WTC11 (cell line): ENCODE data around the gene ATF7. TPM values are rescaled to one million over a fixed set of nuclear protein-coding genes. Genes with fewer than 3 reads are reported as not detected.

Source experiments
- ATAC-seq: fragments of 200-7000 bp; cut with Tn5 transposase; 2 replicates; pipeline ENCODE4 v1.10.0; 2021; ENCODE audit warnings: mild to moderate bottlenecking, moderate library complexity
- Bru-seq: library from RNA; stranded (reverse); fragments of 400-500 nt; gene quantifications from one replicate; lab custom pipeline; 2021; lab: Mats Ljungman, UMichigan
- CTCF ChIA-PET: fragments of 300-600 bp; sonication (Branson Sonifier 250); formaldehyde crosslinking; loops from one replicate; lab custom pipeline; 2021; ENCODE audit warnings: antibody characterized with exemption; lab: Charles Lee
- POLR2A ChIA-PET: fragments of 350-600 bp; sonication (Branson Sonifier 250); formaldehyde crosslinking; loops from one replicate; lab custom pipeline; 2021; ENCODE audit warnings: antibody characterized with exemption; lab: Charles Lee
- DNase-seq: peaks from one replicate; pipeline ENCODE4 v3.0.0; 2021; ENCODE audit warnings: low spot score
- H3K27ac Mint-ChIP-seq: 2 replicates; pipeline ENCODE4 v1.8.0; 2021; ENCODE audit warnings: mixed read lengths
- H3K27me3 Mint-ChIP-seq: 2 replicates; pipeline ENCODE4 v1.8.0; 2021; ENCODE audit warnings: low read depth, mild to moderate bottlenecking, moderate library complexity, mixed read lengths
- H3K36me3 Mint-ChIP-seq: 2 replicates; pipeline ENCODE4 v1.8.0; 2021; ENCODE audit warnings: mixed read lengths
- H3K4me1 Mint-ChIP-seq: 2 replicates; pipeline ENCODE4 v1.8.0; 2022; ENCODE audit warnings: mixed read lengths
- H3K4me3 Mint-ChIP-seq: 2 replicates; pipeline ENCODE4 v1.8.0; 2021; ENCODE audit warnings: mild to moderate bottlenecking, moderate library complexity, mixed read lengths
- H3K9me3 Mint-ChIP-seq: 2 replicates; pipeline ENCODE4 v1.8.0; 2021; ENCODE audit warnings: mixed read lengths
- CREM ChIP-seq: sonication (generic); formaldehyde crosslinking; IDR thresholded peaks from 2 replicates; pipeline ENCODE4 v1.8.1; 2022; ENCODE audit warnings: mild to moderate bottlenecking, missing genetic modification reagents, moderate library complexity
- ETV6 ChIP-seq: sonication (generic); formaldehyde crosslinking; IDR thresholded peaks from 2 replicates; pipeline ENCODE4 v1.8.1; 2022; ENCODE audit warnings: mild to moderate bottlenecking, missing genetic modification reagents
- IRF2 ChIP-seq: sonication (generic); formaldehyde crosslinking; IDR thresholded peaks from 2 replicates; pipeline ENCODE4 v1.8.0; 2022; ENCODE audit warnings: low read depth, missing genetic modification reagents, borderline replicate concordance
- NR3C1 ChIP-seq: sonication (generic); formaldehyde crosslinking; conservative IDR thresholded peaks from 2 replicates; pipeline ENCODE4 v1.8.1; 2023; ENCODE audit warnings: low read depth, mild to moderate bottlenecking, missing genetic modification reagents
- RORB ChIP-seq: fragments of 250-450 bp; sonication (Bioruptor Pico); IDR thresholded peaks from 2 replicates; pipeline ENCODE4 v1.9.0; 2021; ENCODE audit warnings: mild to moderate bottlenecking
- SMAD3 ChIP-seq: sonication (generic); formaldehyde crosslinking; IDR thresholded peaks from 2 replicates; pipeline ENCODE4 v1.8.0; 2022; ENCODE audit warnings: missing genetic modification reagents, mild to moderate bottlenecking, borderline replicate concordance
- SMAD4 ChIP-seq: sonication (generic); formaldehyde crosslinking; IDR thresholded peaks from 2 replicates; pipeline ENCODE4 v1.8.0; 2022; ENCODE audit warnings: mild to moderate bottlenecking, missing genetic modification reagents
- SOX15 ChIP-seq: fragments of 250-450 bp; sonication (Bioruptor Pico); IDR thresholded peaks from 2 replicates; pipeline ENCODE4 v1.9.0; 2021; ENCODE audit warnings: mild to moderate bottlenecking
- TCF7 ChIP-seq: sonication (generic); formaldehyde crosslinking; IDR thresholded peaks from 2 replicates; pipeline ENCODE4 v1.8.0; 2022; ENCODE audit warnings: mild to moderate bottlenecking, low read depth, missing genetic modification reagents, moderate library complexity
- ZNF263 ChIP-seq: sonication (generic); formaldehyde crosslinking; IDR thresholded peaks from 2 replicates; pipeline ENCODE4 v1.8.1; 2022; ENCODE audit warnings: low read depth, mild to moderate bottlenecking, moderate library complexity, missing genetic modification reagents
- ZNF281 ChIP-seq: sonication (generic); formaldehyde crosslinking; IDR thresholded peaks from 2 replicates; pipeline ENCODE4 v1.8.0; 2023; ENCODE audit warnings: mild to moderate bottlenecking, missing genetic modification reagents
- ZNF396 ChIP-seq: fragments of 250-450 bp; sonication (Bioruptor Pico); IDR thresholded peaks from 2 replicates; pipeline ENCODE4 v1.8.0; 2021; ENCODE audit warnings: mild to moderate bottlenecking, moderate library complexity, borderline replicate concordance
- long read RNA-seq, 3 experiments: library from RNA in 1 of 3; library from capped mRNA in 1 of 3; library from polyadenylated mRNA in 1 of 3; unstranded in 2 of 3; stranded (forward) in 1 of 3; transcript quantifications; one replicate each; pipeline ENCODE4 v2.0.0, GENCODE V29; 2021
- total RNA-seq: library from RNA; stranded (reverse); gene quantifications from 3 replicates; pipeline ENCODE4 v1.2.3, GENCODE V29; 2021
- TF ChIP-seq, protein P1 (sequence below): sonication (generic); formaldehyde crosslinking; IDR thresholded peaks from 2 replicates; pipeline ENCODE4 v1.8.1; 2022; ENCODE audit warnings: mild to moderate bottlenecking, moderate library complexity, missing genetic modification reagents
- TF ChIP-seq, protein P2 (sequence below): sonication (generic); formaldehyde crosslinking; IDR thresholded peaks from 2 replicates; pipeline ENCODE4 v1.8.1; 2022; ENCODE audit warnings: low read depth, missing genetic modification reagents, borderline replicate concordance
- TF ChIP-seq, protein P3 (sequence below): fragments of 250-450 bp; sonication (Bioruptor Pico); IDR thresholded peaks from 2 replicates; pipeline ENCODE4 v1.9.0; 2021; ENCODE audit warnings: mild to moderate bottlenecking, borderline replicate concordance
- TF ChIP-seq, protein P4 (sequence below): sonication (generic); formaldehyde crosslinking; IDR thresholded peaks from 2 replicates; pipeline ENCODE4 v1.8.1; 2023; ENCODE audit warnings: mild to moderate bottlenecking, missing genetic modification reagents, moderate library complexity
- TF ChIP-seq, protein P5 (sequence below): fragments of 250-450 bp; sonication (Bioruptor Pico); IDR thresholded peaks from 2 replicates; pipeline ENCODE4 v1.9.0; 2021; ENCODE audit warnings: moderate library complexity, mild to moderate bottlenecking, inconsistent platforms, borderline replicate concordance
- TF ChIP-seq, protein P6 (sequence below): sonication (generic); formaldehyde crosslinking; IDR thresholded peaks from 2 replicates; pipeline ENCODE4 v1.8.1; 2023; ENCODE audit warnings: mild to moderate bottlenecking, missing genetic modification reagents, borderline replicate concordance

Gene ATF7
- total RNA-seq (16.3 to 20.3 TPM (median 19.7 TPM) in 3 replicates), Bru-seq, nascent RNA (percentile 79 among the genes with signal in this experiment)
- long read RNA-seq, experiment 1, full-length matches to known transcripts = 29 of 47 reads
- long read RNA-seq, experiment 1, partial matches to known transcripts = 6 of 47 reads
- long read RNA-seq, experiment 1, other reads (novel, unspliced or antisense) = 12 of 47 reads
- long read RNA-seq, experiment 2, full-length matches to known transcripts = 8 of 15 reads
- long read RNA-seq, experiment 2, partial matches to known transcripts = 0 of 15 reads
- long read RNA-seq, experiment 2, other reads (novel, unspliced or antisense) = 7 of 15 reads
- long read RNA-seq, experiment 3, full-length matches to known transcripts = 23 of 25 reads
- long read RNA-seq, experiment 3, partial matches to known transcripts = 0 of 25 reads
- long read RNA-seq, experiment 3, other reads (novel, unspliced or antisense) = 2 of 25 reads

GRCh38 chr12:53625946-53626701 lies at the start of gene ATF7:
Gene ATF7, minus strand, starts transcription at chr12:53626382. Its CDS starts 25,382 bp downstream, at chr12:53601000.
- H3K36me3 Mint-ChIP-seq = no peaks in the 10 kb centered on the region
- peak; percentile 98 for DNase-seq
- ChIA-PET POLR2A (interaction anchor here (1.0 kb wide), 1 partner anchor 49 kb away, joined by 3 read pairs; no protein-coding TSS in a partner anchor), CTCF (interaction anchor here (0.8 to 3.0 kb wide), 4 partner anchors 10 to 133 kb away, joined by 3 to 13 read pairs (median 6); partner anchors contain the start of gene ATP5MC2)
- H3K4me1 Mint-ChIP-seq = peaks cover 31% of the 10 kb centered on the region
- H3K4me3 Mint-ChIP-seq = peak within 1 kb of the TSS; percentile 87
- peak within 1 kb of the TSS; percentile 95 for H3K27ac Mint-ChIP-seq
- H3K27me3 Mint-ChIP-seq = peaks cover 4% of the 10 kb centered on the region
- no peaks in the 10 kb centered on the region for H3K9me3 Mint-ChIP-seq
- peak; percentile 97 for ATAC-seq
- TF ChIP-seq NR3C1 (CRISPR knock-in tag) (no peak), RORB (CRISPR knock-in tag) (no peak), TCF7 (CRISPR knock-in tag) (no peak), ZNF396 (CRISPR knock-in tag) (no peak), ETV6 (CRISPR knock-in tag) (peak; percentile 73), SOX15 (CRISPR knock-in tag) (no peak), IRF2 (no peak), SMAD3 (CRISPR knock-in tag) (no peak), ZNF263 (CRISPR knock-in tag) (no peak), SMAD4 (CRISPR knock-in tag) (no peak), ZNF281 (CRISPR knock-in tag) (peak; percentile 98), CREM (no peak)
- TF ChIP-seq, protein P1, sequence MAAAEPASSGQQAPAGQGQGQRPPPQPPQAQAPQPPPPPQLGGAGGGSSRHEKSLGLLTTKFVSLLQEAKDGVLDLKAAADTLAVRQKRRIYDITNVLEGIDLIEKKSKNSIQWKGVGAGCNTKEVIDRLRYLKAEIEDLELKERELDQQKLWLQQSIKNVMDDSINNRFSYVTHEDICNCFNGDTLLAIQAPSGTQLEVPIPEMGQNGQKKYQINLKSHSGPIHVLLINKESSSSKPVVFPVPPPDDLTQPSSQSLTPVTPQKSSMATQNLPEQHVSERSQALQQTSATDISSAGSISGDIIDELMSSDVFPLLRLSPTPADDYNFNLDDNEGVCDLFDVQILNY (CRISPR knock-in tag) = peak; percentile 56; the same call in 1 of the 2 replicates
- TF ChIP-seq, protein P2, sequence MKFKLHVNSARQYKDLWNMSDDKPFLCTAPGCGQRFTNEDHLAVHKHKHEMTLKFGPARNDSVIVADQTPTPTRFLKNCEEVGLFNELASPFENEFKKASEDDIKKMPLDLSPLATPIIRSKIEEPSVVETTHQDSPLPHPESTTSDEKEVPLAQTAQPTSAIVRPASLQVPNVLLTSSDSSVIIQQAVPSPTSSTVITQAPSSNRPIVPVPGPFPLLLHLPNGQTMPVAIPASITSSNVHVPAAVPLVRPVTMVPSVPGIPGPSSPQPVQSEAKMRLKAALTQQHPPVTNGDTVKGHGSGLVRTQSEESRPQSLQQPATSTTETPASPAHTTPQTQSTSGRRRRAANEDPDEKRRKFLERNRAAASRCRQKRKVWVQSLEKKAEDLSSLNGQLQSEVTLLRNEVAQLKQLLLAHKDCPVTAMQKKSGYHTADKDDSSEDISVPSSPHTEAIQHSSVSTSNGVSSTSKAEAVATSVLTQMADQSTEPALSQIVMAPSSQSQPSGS (CRISPR knock-in tag) = no peak
- TF ChIP-seq, protein P3, sequence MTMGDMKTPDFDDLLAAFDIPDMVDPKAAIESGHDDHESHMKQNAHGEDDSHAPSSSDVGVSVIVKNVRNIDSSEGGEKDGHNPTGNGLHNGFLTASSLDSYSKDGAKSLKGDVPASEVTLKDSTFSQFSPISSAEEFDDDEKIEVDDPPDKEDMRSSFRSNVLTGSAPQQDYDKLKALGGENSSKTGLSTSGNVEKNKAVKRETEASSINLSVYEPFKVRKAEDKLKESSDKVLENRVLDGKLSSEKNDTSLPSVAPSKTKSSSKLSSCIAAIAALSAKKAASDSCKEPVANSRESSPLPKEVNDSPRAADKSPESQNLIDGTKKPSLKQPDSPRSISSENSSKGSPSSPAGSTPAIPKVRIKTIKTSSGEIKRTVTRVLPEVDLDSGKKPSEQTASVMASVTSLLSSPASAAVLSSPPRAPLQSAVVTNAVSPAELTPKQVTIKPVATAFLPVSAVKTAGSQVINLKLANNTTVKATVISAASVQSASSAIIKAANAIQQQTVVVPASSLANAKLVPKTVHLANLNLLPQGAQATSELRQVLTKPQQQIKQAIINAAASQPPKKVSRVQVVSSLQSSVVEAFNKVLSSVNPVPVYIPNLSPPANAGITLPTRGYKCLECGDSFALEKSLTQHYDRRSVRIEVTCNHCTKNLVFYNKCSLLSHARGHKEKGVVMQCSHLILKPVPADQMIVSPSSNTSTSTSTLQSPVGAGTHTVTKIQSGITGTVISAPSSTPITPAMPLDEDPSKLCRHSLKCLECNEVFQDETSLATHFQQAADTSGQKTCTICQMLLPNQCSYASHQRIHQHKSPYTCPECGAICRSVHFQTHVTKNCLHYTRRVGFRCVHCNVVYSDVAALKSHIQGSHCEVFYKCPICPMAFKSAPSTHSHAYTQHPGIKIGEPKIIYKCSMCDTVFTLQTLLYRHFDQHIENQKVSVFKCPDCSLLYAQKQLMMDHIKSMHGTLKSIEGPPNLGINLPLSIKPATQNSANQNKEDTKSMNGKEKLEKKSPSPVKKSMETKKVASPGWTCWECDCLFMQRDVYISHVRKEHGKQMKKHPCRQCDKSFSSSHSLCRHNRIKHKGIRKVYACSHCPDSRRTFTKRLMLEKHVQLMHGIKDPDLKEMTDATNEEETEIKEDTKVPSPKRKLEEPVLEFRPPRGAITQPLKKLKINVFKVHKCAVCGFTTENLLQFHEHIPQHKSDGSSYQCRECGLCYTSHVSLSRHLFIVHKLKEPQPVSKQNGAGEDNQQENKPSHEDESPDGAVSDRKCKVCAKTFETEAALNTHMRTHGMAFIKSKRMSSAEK = no peak
- TF ChIP-seq, protein P4, sequence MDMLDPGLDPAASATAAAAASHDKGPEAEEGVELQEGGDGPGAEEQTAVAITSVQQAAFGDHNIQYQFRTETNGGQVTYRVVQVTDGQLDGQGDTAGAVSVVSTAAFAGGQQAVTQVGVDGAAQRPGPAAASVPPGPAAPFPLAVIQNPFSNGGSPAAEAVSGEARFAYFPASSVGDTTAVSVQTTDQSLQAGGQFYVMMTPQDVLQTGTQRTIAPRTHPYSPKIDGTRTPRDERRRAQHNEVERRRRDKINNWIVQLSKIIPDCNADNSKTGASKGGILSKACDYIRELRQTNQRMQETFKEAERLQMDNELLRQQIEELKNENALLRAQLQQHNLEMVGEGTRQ (CRISPR knock-in tag) = 0 out of 2 replicates have a peak, but pooled peaks have one; percentile 30
- TF ChIP-seq, protein P5, sequence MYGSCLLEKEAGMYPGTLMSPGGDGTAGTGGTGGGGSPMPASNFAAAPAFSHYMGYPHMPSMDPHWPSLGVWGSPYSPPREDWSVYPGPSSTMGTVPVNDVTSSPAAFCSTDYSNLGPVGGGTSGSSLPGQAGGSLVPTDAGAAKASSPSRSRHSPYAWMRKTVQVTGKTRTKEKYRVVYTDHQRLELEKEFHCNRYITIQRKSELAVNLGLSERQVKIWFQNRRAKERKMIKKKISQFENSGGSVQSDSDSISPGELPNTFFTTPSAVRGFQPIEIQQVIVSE (CRISPR knock-in tag) = no peak
- TF ChIP-seq, protein P6, sequence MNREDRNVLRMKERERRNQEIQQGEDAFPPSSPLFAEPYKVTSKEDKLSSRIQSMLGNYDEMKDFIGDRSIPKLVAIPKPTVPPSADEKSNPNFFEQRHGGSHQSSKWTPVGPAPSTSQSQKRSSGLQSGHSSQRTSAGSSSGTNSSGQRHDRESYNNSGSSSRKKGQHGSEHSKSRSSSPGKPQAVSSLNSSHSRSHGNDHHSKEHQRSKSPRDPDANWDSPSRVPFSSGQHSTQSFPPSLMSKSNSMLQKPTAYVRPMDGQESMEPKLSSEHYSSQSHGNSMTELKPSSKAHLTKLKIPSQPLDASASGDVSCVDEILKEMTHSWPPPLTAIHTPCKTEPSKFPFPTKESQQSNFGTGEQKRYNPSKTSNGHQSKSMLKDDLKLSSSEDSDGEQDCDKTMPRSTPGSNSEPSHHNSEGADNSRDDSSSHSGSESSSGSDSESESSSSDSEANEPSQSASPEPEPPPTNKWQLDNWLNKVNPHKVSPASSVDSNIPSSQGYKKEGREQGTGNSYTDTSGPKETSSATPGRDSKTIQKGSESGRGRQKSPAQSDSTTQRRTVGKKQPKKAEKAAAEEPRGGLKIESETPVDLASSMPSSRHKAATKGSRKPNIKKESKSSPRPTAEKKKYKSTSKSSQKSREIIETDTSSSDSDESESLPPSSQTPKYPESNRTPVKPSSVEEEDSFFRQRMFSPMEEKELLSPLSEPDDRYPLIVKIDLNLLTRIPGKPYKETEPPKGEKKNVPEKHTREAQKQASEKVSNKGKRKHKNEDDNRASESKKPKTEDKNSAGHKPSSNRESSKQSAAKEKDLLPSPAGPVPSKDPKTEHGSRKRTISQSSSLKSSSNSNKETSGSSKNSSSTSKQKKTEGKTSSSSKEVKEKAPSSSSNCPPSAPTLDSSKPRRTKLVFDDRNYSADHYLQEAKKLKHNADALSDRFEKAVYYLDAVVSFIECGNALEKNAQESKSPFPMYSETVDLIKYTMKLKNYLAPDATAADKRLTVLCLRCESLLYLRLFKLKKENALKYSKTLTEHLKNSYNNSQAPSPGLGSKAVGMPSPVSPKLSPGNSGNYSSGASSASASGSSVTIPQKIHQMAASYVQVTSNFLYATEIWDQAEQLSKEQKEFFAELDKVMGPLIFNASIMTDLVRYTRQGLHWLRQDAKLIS (CRISPR knock-in tag) = no peak
